Measurements from ENCODE around the gene TXNRD3.

GRCh38 chr3:126621171-126621570 is 33.8 kb downstream of the TXNRD3 start:
- no peak for TF ChIP-seq CTCF (conservative IDR thresholded peaks at IDR 0.05)
- no peak for TF ChIP-seq EZH2 (IDR thresholded peaks at IDR 0.05; ENCODE audit: low read depth)

Data from PC-9 (cell line).